Heart left ventricle (tissue), 11 donors: ENCODE results near the gene PHF20. TPM values are rescaled to one million over a fixed set of nuclear protein-coding genes. Genes with fewer than 3 reads are reported as not detected.

Source experiments
- polyA plus RNA-seq, 2 donors: library from polyadenylated mRNA; stranded (reverse); fragments of 200-250 nt; gene quantifications; one replicate each; pipeline ENCODE4 v1.2.3, GENCODE V29; 2013
- total RNA-seq, 9 donors: library from RNA; depleted of rRNA in 2 of 9; stranded (reverse); fragments of >200 nt in 2 of 9; fragmentation: NEBNext Ultra II Directional in 3 of 9; extraction: Animal tissue kit (Norgen Biotek cat#: 25700) in 3 of 9; gene quantifications; one replicate each; pipeline versions ENCODE4 v1.1.0 to v1.2.4, GENCODE V29; 2016 to 2023
- donor health status: ischemic (EF 13 %, LVEDD 7.1; RV severe dilation, severe dysfunction).
- donor health status: healthy with polysubstance abuse.
- donor health status: DM: no; HTN: yes; CAD: no.
- donor health status: DM: no; HTN: no; CAD: no.
- donor health status: ischemic (EF 25% LVEDD 5.7; RV mildly dilated, moderate dysfunction).
- donor health status: healthy.
- donor health status: DM: yes; HTN: yes; CAD: no.
- donor health status: PGD.
- donor health status: nonischemic (EF 23%, LVEDD 6.1; RV moderate dilation, normal function).

Gene PHF20
- total and polyA plus RNA-seq, 11 donors, result 25.8 to 48.9 (median 36.5) TPM

Other genes starting within 250 kb of the PHF20 start
- gene C20orf173, start 242.4 kb upstream of the PHF20 start, total RNA-seq, result not detected
- gene C20orf173, start 242.4 kb upstream of the PHF20 start, polyA plus RNA-seq, result not detected
- gene ERGIC3, start 229.9 kb upstream of the PHF20 start, total RNA-seq, result 100 to 1,000 TPM in 5 of 9 donors, 10 to 100 TPM in 4; 83.9 to 152 (median 101) TPM
- gene ERGIC3, start 229.9 kb upstream of the PHF20 start, polyA plus RNA-seq, result 100 to 1,000 TPM in 1 of 2 donors, 10 to 100 TPM in 1; 69.8 to 120 TPM
- gene SPAG4, start 156.2 kb upstream of the PHF20 start, total RNA-seq, result 1 to 10 TPM; 1.1 to 6.8 (median 4.5) TPM
- 1 to 10 TPM; 4.3 to 6.9 TPM for gene SPAG4, start 156.2 kb upstream of the PHF20 start, polyA plus RNA-seq
- 10 to 100 TPM; 25.7 to 75.6 (median 56.1) TPM for gene CPNE1, start 107.1 kb upstream of the PHF20 start, total RNA-seq
- 10 to 100 TPM; 37.8 to 55.4 TPM for gene CPNE1, start 107.1 kb upstream of the PHF20 start, polyA plus RNA-seq
- gene RBM12, start 107.1 kb upstream of the PHF20 start, total RNA-seq, result 10 to 100 TPM; 15.8 to 61.7 (median 44.4) TPM
- gene RBM12, start 107.1 kb upstream of the PHF20 start, polyA plus RNA-seq, result 10 to 100 TPM in 1 of 2 donors, 1 to 10 TPM in 1; 7.4 to 26.4 TPM
- gene NFS1, start 72.7 kb upstream of the PHF20 start, total RNA-seq, result 10 to 100 TPM; 38.1 to 67.5 (median 58.3) TPM
- gene NFS1, start 72.7 kb upstream of the PHF20 start, polyA plus RNA-seq, result 10 to 100 TPM; 27.4 to 59.9 TPM
- 100 to 1,000 TPM; 120 to 591 (median 174) TPM for gene ROMO1, start 72.6 kb upstream of the PHF20 start, total RNA-seq
- 100 to 1,000 TPM; 241 to 534 TPM for gene ROMO1, start 72.6 kb upstream of the PHF20 start, polyA plus RNA-seq
- 100 to 1,000 TPM in 7 of 9 donors, 10 to 100 TPM in 2; 72.6 to 147 (median 112) TPM for gene RBM39, start 29.8 kb upstream of the PHF20 start, total RNA-seq
- 100 to 1,000 TPM in 1 of 2 donors, 10 to 100 TPM in 1; 90.4 to 165 TPM for gene RBM39, start 29.8 kb upstream of the PHF20 start, polyA plus RNA-seq
- 100 to 1,000 TPM in 2 of 9 donors, 10 to 100 TPM in 7; 30.8 to 106 (median 50.5) TPM for gene SCAND1, start 182.5 kb downstream of the PHF20 start, total RNA-seq
- gene SCAND1, start 182.5 kb downstream of the PHF20 start, polyA plus RNA-seq, result 100 to 1,000 TPM in 1 of 2 donors, 10 to 100 TPM in 1; 88.5 to 133 TPM
- gene CNBD2, start 196.6 kb downstream of the PHF20 start, total RNA-seq, result 1 to 10 TPM in 8 of 9 donors, not detected in 1; 1.4 to 5.9 (median 3.6) TPM
- gene CNBD2, start 196.6 kb downstream of the PHF20 start, polyA plus RNA-seq, result 1 to 10 TPM; 3.0 to 7.7 TPM